ENCODE data around the gene SLC48A1.

SLC48A1 gene

GRCh38 chr12:47745485-47746041 lies 27.5 kb upstream of the SLC48A1 start:
- no peak overlapping the region for H2AFZ ChIP-seq (ENCODE audit: low read length)
- TF ChIP-seq CTCF (IDR thresholded peaks at IDR 0.05; ENCODE audit: low read length): no peak
- TF ChIP-seq EZH2 (IDR thresholded peaks at IDR 0.05; ENCODE audit: borderline replicate concordance, low read length): no peak
- peaks cover 12% of the 10 kb centered on the region for H3K4me1 ChIP-seq (ENCODE audit: insufficient read depth, low read length, severe bottlenecking)
- no peaks in the 10 kb centered on the region for H3K9me3 ChIP-seq (ENCODE audit: low read length)
- H3K79me2 ChIP-seq (ENCODE audit: insufficient read depth, low read length): no peaks in the 10 kb centered on the region
- no peaks in the 10 kb centered on the region for H3K36me3 ChIP-seq (ENCODE audit: insufficient read depth, low read length)
- H3K4me2 ChIP-seq (ENCODE audit: low read length): no peak overlapping the region
- H3F3A ChIP-seq (ENCODE audit: insufficient read depth, low read length): peaks cover 5% of the 10 kb centered on the region; the same call in 1 of the 2 replicates
- no peak overlapping the region for H3K9ac ChIP-seq (ENCODE audit: low read length)
- no peak overlapping the region for H3K27ac ChIP-seq (ENCODE audit: low read depth, low read length, poor library complexity, severe bottlenecking)
- H3K27me3 ChIP-seq (ENCODE audit: insufficient read depth, low read length): no peaks in the 10 kb centered on the region; the same call in 1 of the 2 replicates
- no peaks in the 10 kb centered on the region for H4K20me1 ChIP-seq (ENCODE audit: insufficient read depth, low read length)
- H3K9me2 ChIP-seq (ENCODE audit: low read depth, low read length): no peaks in the 10 kb centered on the region
- no peak overlapping the region for H3K4me3 ChIP-seq (ENCODE audit: low read depth, low read length, poor library complexity, severe bottlenecking)

DNA sequence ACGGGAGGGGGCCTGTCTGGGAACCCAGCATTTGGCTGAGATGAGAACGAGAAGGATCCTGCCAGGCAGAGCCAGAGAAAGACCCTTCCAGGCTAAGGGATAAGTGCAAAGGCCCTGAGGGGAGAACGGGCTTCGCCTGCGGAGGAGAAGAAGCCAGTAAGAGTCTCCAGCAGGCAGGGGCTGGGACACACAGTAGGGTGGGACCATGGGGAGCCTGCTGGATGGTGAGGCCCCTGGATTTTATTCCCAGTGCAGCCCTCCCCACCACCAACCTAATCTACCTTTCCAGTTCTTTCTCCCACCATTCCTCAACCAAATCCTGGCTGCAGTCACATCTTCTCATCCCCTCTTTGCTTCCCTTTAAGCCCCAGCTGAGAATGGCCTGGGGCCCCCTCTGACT lies 27.0 kb upstream of the SLC48A1 start:
- peaks cover 5% of the 10 kb centered on the region; the same call in 1 of the 2 replicates for H3F3A ChIP-seq (ENCODE audit: insufficient read depth, low read length)
- TF ChIP-seq EZH2 (IDR thresholded peaks at IDR 0.05; ENCODE audit: borderline replicate concordance, low read length) (no peak), CTCF (IDR thresholded peaks at IDR 0.05; ENCODE audit: low read length) (no peak)
- no peak overlapping the region for H3K9ac ChIP-seq (ENCODE audit: low read length)
- H3K4me1 ChIP-seq (ENCODE audit: insufficient read depth, low read length, severe bottlenecking): peaks cover 7% of the 10 kb centered on the region
- no peak overlapping the region for H3K4me3 ChIP-seq (ENCODE audit: low read depth, low read length, poor library complexity, severe bottlenecking)
- no peaks in the 10 kb centered on the region for H3K9me2 ChIP-seq (ENCODE audit: low read depth, low read length)
- no peak overlapping the region for H3K27ac ChIP-seq (ENCODE audit: low read depth, low read length, poor library complexity, severe bottlenecking)
- no peaks in the 10 kb centered on the region for H3K36me3 ChIP-seq (ENCODE audit: insufficient read depth, low read length)
- no peaks in the 10 kb centered on the region; the same call in 1 of the 2 replicates for H3K27me3 ChIP-seq (ENCODE audit: insufficient read depth, low read length)
- H2AFZ ChIP-seq (ENCODE audit: low read length): no peak overlapping the region
- H3K9me3 ChIP-seq (ENCODE audit: low read length): no peaks in the 10 kb centered on the region
- no peaks in the 10 kb centered on the region for H4K20me1 ChIP-seq (ENCODE audit: insufficient read depth, low read length)
- no peak overlapping the region for H3K4me2 ChIP-seq (ENCODE audit: low read length)
- H3K79me2 ChIP-seq (ENCODE audit: insufficient read depth, low read length): no peaks in the 10 kb centered on the region

GRCh38 chr12:47746523-47746922 lies 26.5 kb upstream of the SLC48A1 start:
- Histone ChIP-seq H3K27ac (ENCODE audit: low read depth, low read length, poor library complexity, severe bottlenecking) (no peak overlapping the region), H3K36me3 (ENCODE audit: insufficient read depth, low read length) (no peaks in the 10 kb centered on the region), H3K79me2 (ENCODE audit: insufficient read depth, low read length) (no peaks in the 10 kb centered on the region), H3K27me3 (ENCODE audit: insufficient read depth, low read length) (no peaks in the 10 kb centered on the region; the same call in 1 of the 2 replicates), H3K4me1 (ENCODE audit: insufficient read depth, low read length, severe bottlenecking) (peaks cover 2% of the 10 kb centered on the region), H4K20me1 (ENCODE audit: insufficient read depth, low read length) (no peaks in the 10 kb centered on the region), H3K4me2 (ENCODE audit: low read length) (no peak overlapping the region), H3K4me3 (ENCODE audit: low read depth, low read length, poor library complexity, severe bottlenecking) (no peak overlapping the region), H3F3A (ENCODE audit: insufficient read depth, low read length) (peaks cover 5% of the 10 kb centered on the region; the same call in 1 of the 2 replicates), H2AFZ (ENCODE audit: low read length) (no peak overlapping the region), H3K9ac (ENCODE audit: low read length) (no peak overlapping the region), H3K9me2 (ENCODE audit: low read depth, low read length) (no peaks in the 10 kb centered on the region), H3K9me3 (ENCODE audit: low read length) (no peaks in the 10 kb centered on the region)
- TF ChIP-seq EZH2 (IDR thresholded peaks at IDR 0.05; ENCODE audit: borderline replicate concordance, low read length) (no peak), CTCF (IDR thresholded peaks at IDR 0.05; ENCODE audit: low read length) (no peak)

All from OCI-LY1 (cell line).